HepG2 (cell line): ENCODE data around the gene ERCC4. TPM values are rescaled to one million over a fixed set of nuclear protein-coding genes. Genes with fewer than 3 reads are reported as not detected.

Experiments used
- ERF ChIP-seq: IDR thresholded peaks from 2 replicates; pipeline ENCODE4 v1.6.1; 2018; ENCODE audit warnings: missing biosample characterization, missing genetic modification reagents
- IRX3 ChIP-seq: sonication (generic); formaldehyde crosslinking; IDR thresholded peaks from 2 replicates; pipeline ENCODE4 v1.8.1; 2023; ENCODE audit warnings: mild to moderate bottlenecking, low read depth, missing genetic modification reagents, borderline replicate concordance
- LRRFIP1 ChIP-seq: sonication (generic); formaldehyde crosslinking; conservative IDR thresholded peaks from 2 replicates; pipeline ENCODE4 v1.4.0; 2020; ENCODE audit warnings: missing genetic modification reagents
- MIXL1 ChIP-seq: IDR thresholded peaks from 2 replicates; pipeline ENCODE4 v1.6.1; 2016
- NFYC ChIP-seq: IDR thresholded peaks from 2 replicates; pipeline ENCODE4 v1.6.1; 2016; ENCODE audit warnings: missing genetic modification reagents, missing compliant biosample characterization
- PCBP2 ChIP-seq: fragments of 200-400 bp; formaldehyde crosslinking; optimal IDR thresholded peaks from 2 replicates; pipeline ENCODE3; 2018; ENCODE audit warnings: low read length, low read depth; ENCODE audit not compliant: poor library complexity, severe bottlenecking
- RFX3 ChIP-seq: IDR thresholded peaks from 2 replicates; pipeline ENCODE4 v1.6.1; 2016; ENCODE audit warnings: missing biosample characterization, missing genetic modification reagents
- YEATS2 ChIP-seq: sonication (generic); formaldehyde crosslinking; IDR thresholded peaks from 2 replicates; pipeline ENCODE4 v1.4.0; 2020; ENCODE audit warnings: missing genetic modification reagents, borderline replicate concordance
- ZNF274 ChIP-seq: sonication (generic); formaldehyde crosslinking; IDR thresholded peaks from 2 replicates; pipeline ENCODE4 v1.5.1; 2020; ENCODE audit warnings: mild to moderate bottlenecking, missing genetic modification reagents
- ZNF282 ChIP-seq: fragments of 450-650 bp; IDR thresholded peaks from 2 replicates; pipeline ENCODE4 v1.6.1; 2018; ENCODE audit not compliant: partially characterized antibody
- ZNF629 ChIP-seq: sonication (generic); formaldehyde crosslinking; conservative IDR thresholded peaks from 2 replicates; pipeline ENCODE4 v1.5.0; 2020; ENCODE audit warnings: missing genetic modification reagents
- polyA plus RNA-seq, 8 experiments: library from polyadenylated mRNA; depleted of rRNA in 3 of 8; stranded (reverse) in 7 of 8; unstranded in 1 of 8; fragments of >200 nt; fragmentation: Illumina TruSeq in 4 of 8; extraction: Trizol in 4 of 8; gene quantifications; 2 replicates each; pipeline versions ENCODE4 v1.2.1 to v1.2.3, GENCODE V29; 2011 to 2016; ENCODE audit warnings: low read depth in 4 of 8, missing spikeins in 1 of 8, mixed read lengths in 1 of 8; ENCODE audit not compliant: insufficient read depth in 1 of 8
- total RNA-seq, 5 experiments: library from RNA; depleted of rRNA; stranded (reverse); fragments of >200 nt; fragmentation: Illumina TruSeq; extraction: Trizol; gene quantifications; 2 replicates each; pipeline ENCODE4 v1.2.3, GENCODE V29; 2016; ENCODE audit warnings: low read depth in 1 of 5
- TF ChIP-seq, protein P1 (sequence below): IDR thresholded peaks from 2 replicates; pipeline ENCODE4 v1.6.1; 2012; ENCODE audit warnings: low read depth, low read length, improper control_type of control experiment
- TF ChIP-seq, protein P2 (sequence below): sonication (generic); formaldehyde crosslinking; IDR thresholded peaks from 2 replicates; pipeline ENCODE4; 2020; ENCODE audit warnings: missing genetic modification reagents, mild to moderate bottlenecking, borderline replicate concordance
- TF ChIP-seq, protein P3 (sequence below): sonication (generic); formaldehyde crosslinking; IDR thresholded peaks from 2 replicates; pipeline ENCODE4 v1.5.1; 2020; ENCODE audit warnings: mild to moderate bottlenecking, missing genetic modification reagents, borderline replicate concordance

Gene ERCC4
- total and polyA plus RNA-seq, 2 of the 13 experiments (the other 11 are each of a cell fraction or from before 2014, with no cell fraction given), result 5.4 to 15.2 TPM

DNA sequence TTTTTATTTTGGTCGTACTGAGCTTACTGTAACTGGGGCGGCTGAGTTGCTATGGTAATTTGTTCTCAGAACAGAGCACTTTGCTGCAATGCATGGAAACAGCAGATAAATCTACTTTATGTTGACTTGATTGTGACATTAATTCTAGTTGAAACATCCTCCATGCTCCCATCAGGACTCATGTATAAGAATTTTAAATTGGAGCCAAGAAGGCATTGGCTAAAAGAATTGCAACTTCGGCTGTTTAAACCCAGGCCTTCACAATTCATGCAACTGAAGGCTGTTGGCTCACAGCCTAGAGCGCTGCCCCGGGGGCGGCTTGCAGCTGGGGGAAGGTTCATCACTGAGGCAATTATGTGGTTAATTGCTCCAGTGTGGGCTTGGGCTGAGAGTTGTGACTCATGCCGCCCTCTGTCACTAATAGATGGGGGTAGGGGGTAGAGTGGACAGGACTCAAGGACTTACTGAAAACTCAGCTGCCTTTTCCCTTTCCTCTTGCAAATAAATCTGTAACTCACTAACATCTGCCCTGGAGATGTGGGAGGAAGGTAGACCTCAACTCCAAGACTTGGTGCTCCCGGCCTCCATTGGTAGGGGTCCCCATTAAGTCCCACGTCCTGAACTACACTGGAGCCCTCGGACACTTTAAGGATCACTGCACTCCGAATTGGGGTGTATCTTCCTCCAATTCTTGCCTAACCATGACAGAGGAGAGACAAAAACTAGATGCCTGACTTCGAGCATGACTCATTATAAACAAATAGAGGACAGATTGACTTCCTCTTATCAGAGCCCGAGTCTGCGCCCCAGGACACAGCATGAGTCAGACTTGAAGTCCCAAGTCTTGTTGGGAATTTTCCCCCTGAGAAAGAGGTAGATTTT is 37.5 kb downstream of the ERCC4 start (continued):
- no peak for TF ChIP-seq ZNF282
- TF ChIP-seq LRRFIP1, result no peak
- TF ChIP-seq, protein P1, sequence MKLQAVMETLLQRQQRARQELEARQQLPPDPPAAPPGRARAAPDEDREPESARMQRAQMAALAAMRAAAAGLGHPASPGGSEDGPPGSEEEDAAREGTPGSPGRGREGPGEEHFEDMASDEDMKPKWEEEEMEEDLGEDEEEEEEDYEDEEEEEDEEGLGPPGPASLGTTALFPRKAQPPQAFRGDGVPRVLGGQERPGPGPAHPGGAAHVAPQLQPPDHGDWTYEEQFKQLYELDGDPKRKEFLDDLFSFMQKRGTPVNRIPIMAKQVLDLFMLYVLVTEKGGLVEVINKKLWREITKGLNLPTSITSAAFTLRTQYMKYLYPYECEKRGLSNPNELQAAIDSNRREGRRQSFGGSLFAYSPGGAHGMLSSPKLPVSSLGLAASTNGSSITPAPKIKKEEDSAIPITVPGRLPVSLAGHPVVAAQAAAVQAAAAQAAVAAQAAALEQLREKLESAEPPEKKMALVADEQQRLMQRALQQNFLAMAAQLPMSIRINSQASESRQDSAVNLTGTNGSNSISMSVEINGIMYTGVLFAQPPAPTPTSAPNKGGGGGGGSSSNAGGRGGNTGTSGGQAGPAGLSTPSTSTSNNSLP, result peak; percentile 95
- TF ChIP-seq RFX3, result no peak
- TF ChIP-seq NFYC, result no peak
- TF ChIP-seq ZNF629 (CRISPR knock-in tag), result no peak
- TF ChIP-seq PCBP2, result no peak
- no peak; the same call in 1 of the 2 replicates for TF ChIP-seq YEATS2
- no peak for TF ChIP-seq IRX3
- peak; percentile 44; the same call in 1 of the 2 replicates for TF ChIP-seq ZNF274 (CRISPR knock-in tag)
- TF ChIP-seq MIXL1, result peak; percentile 59; the same call in 1 of the 2 replicates
- TF ChIP-seq, protein P2, sequence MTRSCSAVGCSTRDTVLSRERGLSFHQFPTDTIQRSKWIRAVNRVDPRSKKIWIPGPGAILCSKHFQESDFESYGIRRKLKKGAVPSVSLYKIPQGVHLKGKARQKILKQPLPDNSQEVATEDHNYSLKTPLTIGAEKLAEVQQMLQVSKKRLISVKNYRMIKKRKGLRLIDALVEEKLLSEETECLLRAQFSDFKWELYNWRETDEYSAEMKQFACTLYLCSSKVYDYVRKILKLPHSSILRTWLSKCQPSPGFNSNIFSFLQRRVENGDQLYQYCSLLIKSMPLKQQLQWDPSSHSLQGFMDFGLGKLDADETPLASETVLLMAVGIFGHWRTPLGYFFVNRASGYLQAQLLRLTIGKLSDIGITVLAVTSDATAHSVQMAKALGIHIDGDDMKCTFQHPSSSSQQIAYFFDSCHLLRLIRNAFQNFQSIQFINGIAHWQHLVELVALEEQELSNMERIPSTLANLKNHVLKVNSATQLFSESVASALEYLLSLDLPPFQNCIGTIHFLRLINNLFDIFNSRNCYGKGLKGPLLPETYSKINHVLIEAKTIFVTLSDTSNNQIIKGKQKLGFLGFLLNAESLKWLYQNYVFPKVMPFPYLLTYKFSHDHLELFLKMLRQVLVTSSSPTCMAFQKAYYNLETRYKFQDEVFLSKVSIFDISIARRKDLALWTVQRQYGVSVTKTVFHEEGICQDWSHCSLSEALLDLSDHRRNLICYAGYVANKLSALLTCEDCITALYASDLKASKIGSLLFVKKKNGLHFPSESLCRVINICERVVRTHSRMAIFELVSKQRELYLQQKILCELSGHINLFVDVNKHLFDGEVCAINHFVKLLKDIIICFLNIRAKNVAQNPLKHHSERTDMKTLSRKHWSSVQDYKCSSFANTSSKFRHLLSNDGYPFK (CRISPR knock-in tag), result no peak
- TF ChIP-seq, protein P3, sequence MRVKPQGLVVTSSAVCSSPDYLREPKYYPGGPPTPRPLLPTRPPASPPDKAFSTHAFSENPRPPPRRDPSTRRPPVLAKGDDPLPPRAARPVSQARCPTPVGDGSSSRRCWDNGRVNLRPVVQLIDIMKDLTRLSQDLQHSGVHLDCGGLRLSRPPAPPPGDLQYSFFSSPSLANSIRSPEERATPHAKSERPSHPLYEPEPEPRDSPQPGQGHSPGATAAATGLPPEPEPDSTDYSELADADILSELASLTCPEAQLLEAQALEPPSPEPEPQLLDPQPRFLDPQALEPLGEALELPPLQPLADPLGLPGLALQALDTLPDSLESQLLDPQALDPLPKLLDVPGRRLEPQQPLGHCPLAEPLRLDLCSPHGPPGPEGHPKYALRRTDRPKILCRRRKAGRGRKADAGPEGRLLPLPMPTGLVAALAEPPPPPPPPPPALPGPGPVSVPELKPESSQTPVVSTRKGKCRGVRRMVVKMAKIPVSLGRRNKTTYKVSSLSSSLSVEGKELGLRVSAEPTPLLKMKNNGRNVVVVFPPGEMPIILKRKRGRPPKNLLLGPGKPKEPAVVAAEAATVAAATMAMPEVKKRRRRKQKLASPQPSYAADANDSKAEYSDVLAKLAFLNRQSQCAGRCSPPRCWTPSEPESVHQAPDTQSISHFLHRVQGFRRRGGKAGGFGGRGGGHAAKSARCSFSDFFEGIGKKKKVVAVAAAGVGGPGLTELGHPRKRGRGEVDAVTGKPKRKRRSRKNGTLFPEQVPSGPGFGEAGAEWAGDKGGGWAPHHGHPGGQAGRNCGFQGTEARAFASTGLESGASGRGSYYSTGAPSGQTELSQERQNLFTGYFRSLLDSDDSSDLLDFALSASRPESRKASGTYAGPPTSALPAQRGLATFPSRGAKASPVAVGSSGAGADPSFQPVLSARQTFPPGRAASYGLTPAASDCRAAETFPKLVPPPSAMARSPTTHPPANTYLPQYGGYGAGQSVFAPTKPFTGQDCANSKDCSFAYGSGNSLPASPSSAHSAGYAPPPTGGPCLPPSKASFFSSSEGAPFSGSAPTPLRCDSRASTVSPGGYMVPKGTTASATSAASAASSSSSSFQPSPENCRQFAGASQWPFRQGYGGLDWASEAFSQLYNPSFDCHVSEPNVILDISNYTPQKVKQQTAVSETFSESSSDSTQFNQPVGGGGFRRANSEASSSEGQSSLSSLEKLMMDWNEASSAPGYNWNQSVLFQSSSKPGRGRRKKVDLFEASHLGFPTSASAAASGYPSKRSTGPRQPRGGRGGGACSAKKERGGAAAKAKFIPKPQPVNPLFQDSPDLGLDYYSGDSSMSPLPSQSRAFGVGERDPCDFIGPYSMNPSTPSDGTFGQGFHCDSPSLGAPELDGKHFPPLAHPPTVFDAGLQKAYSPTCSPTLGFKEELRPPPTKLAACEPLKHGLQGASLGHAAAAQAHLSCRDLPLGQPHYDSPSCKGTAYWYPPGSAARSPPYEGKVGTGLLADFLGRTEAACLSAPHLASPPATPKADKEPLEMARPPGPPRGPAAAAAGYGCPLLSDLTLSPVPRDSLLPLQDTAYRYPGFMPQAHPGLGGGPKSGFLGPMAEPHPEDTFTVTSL, result peak; percentile 42; the same call in 1 of the 2 replicates
- no peak for TF ChIP-seq ERF (CRISPR knock-in tag)
